HepG2 (cell line): ENCODE data around the gene MYOT.

Experiments used
- CREB1 ChIP-seq, 2 experiments: fragments of 450-650 bp in 1 of 2; IDR thresholded peaks; 2 replicates each; pipeline ENCODE4 v1.6.1; 2016 to 2017; ENCODE audit warnings: control low read depth in 1 of 2, mild to moderate bottlenecking in 1 of 2, missing compliant biosample characterization in 1 of 2, missing genetic modification characterization in 1 of 2
- MYC ChIP-seq: sonication (generic); formaldehyde crosslinking; IDR thresholded peaks from 2 replicates; pipeline ENCODE4 v1.9.0; 2021; ENCODE audit warnings: missing genetic modification reagents, borderline replicate concordance
- NFE2L1 ChIP-seq: sonication (generic); formaldehyde crosslinking; IDR thresholded peaks from 2 replicates; pipeline ENCODE4 v1.4.0; 2020; ENCODE audit warnings: missing genetic modification reagents, mild to moderate bottlenecking, borderline replicate concordance
- NR3C1 ChIP-seq: sonication (generic); formaldehyde crosslinking; IDR thresholded peaks from 2 replicates; pipeline ENCODE4 v1.4.0; 2020; ENCODE audit warnings: missing genetic modification reagents
- ZC3H13 ChIP-seq: sonication (generic); formaldehyde crosslinking; IDR thresholded peaks from 2 replicates; pipeline ENCODE4 v1.8.1; 2023; ENCODE audit warnings: mild to moderate bottlenecking, missing genetic modification reagents, moderate library complexity

DNA sequence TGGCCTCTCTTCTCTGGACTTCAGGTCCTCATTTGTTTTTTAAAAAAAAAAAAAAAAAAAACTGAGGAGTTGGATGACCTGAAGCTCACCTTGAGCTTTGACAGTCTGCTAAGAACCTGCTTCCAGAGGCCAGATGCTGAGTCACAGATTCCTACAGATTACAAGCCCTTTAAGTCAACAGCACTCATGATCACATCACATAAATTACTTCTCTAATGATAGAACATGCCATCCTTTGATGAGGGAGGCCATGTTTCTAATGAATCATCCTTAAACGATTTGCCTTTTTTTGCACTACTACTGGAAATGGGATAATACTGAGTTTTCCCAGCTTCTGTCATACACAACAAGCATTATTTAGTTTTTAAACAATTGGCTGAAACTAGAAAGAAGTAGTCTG is 34.2 kb upstream of the MYOT start:
- TF ChIP-seq NR3C1 (CRISPR knock-in tag) (no peak), NFE2L1 (CRISPR knock-in tag) (no peak), CREB1 (IDR thresholded peaks at IDR 0.05) (no peak), CREB1 (CRISPR knock-in tag; IDR thresholded peaks at IDR 0.05) (no peak), MYC (CRISPR knock-in tag) (no peak), ZC3H13 (CRISPR knock-in tag) (no peak)
